HCT116 (cell line): ENCODE measurements around the gene SNPH. TPM values are rescaled to one million over a fixed set of nuclear protein-coding genes. Genes with fewer than 3 reads are reported as not detected.

Experiments used
- ATAC-seq: fragments of 200-7000 bp; cut with Tn5 transposase; 2 replicates; pipeline ENCODE4 v1.9.1; 2020; ENCODE audit warnings: mild to moderate bottlenecking, moderate library complexity
- BruUV-seq: library from RNA; stranded (reverse); fragments of 400-500 nt; replicated peaks from 2 replicates; lab custom pipeline; 2021; lab: Mats Ljungman, UMichigan
- CTCF ChIA-PET: fragments of 300-600 bp; sonication (Branson Sonifier 250); formaldehyde crosslinking; loops from one replicate; lab custom pipeline; 2021; ENCODE audit warnings: antibody characterized with exemption; lab: Charles Lee
- POLR2A ChIA-PET: fragments of 300-600, 350-600 bp; sonication (Branson Sonifier 250); formaldehyde crosslinking; loops from one replicate; lab custom pipeline; 2021; ENCODE audit warnings: antibody characterized with exemption; lab: Charles Lee
- RAD21 ChIA-PET, 2 experiments: fragments of 300-600 bp; sonication (Branson Sonifier 250); formaldehyde crosslinking; loops; one replicate each; lab custom pipeline; 2023; ENCODE audit warnings: low total read pairs in 2 of 2; ENCODE audit not compliant: uncharacterized antibody in 2 of 2, unreplicated experiment in 2 of 2, low non-redundant PET in 1 of 2; lab: Charles Lee
- DNase-seq: peaks from one replicate; pipeline ENCODE4 v3.0.0-alpha.2; 2010; ENCODE audit warnings: low read depth, low spot score
- H2AFZ ChIP-seq: fragments of 200-600 bp; shearing (Covaris generic), sonication (generic); 2 replicates; pipeline ENCODE4 v1.6.1; 2017; ENCODE audit warnings: low read depth, mixed run types, mixed read lengths, antibody characterized with exemption, low read length; ENCODE audit not compliant: poor library complexity, severe bottlenecking
- H3K27ac ChIP-seq: 2 replicates; pipeline ENCODE4 v1.5.1; 2012; ENCODE audit warnings: low read depth, low read length
- H3K27me3 ChIP-seq: fragments of 200-600 bp; sonication (generic); 2 replicates; pipeline ENCODE4 v1.6.1; 2016; ENCODE audit warnings: mixed run types, low read length, mixed read lengths; ENCODE audit not compliant: insufficient read depth
- H3K36me3 ChIP-seq, 2 experiments: fragments of 200-500 bp in 1 of 2; fragments of 200-600 bp in 1 of 2; sonication (Bioruptor generic) in 1 of 2; sonication (generic) in 1 of 2; 2 replicates each; pipeline versions ENCODE4 v1.5.1 to v1.6.1; 2014 to 2016; ENCODE audit warnings: low read length in 2 of 2, inconsistent platforms in 1 of 2, mixed read lengths in 1 of 2, mixed run types in 1 of 2; ENCODE audit not compliant: insufficient read depth in 2 of 2, control insufficient read depth in 1 of 2
- H3K4me1 ChIP-seq, 2 experiments: fragments of 200-600 bp in 1 of 2; sonication (generic) in 1 of 2; 2 replicates each; pipeline versions ENCODE4 v1.5.1 to v1.6.1; 2012 to 2017; ENCODE audit warnings: low read length in 2 of 2, inconsistent platforms in 1 of 2, mild to moderate bottlenecking in 1 of 2, mixed read lengths in 1 of 2, mixed run types in 1 of 2, moderate library complexity in 1 of 2; ENCODE audit not compliant: insufficient read depth in 2 of 2, control insufficient read depth in 1 of 2
- H3K4me2 ChIP-seq: fragments of 200-600 bp; sonication (generic); 2 replicates; pipeline ENCODE4 v1.6.1; 2017; ENCODE audit warnings: mixed run types, low read length, mixed read lengths
- H3K4me3 ChIP-seq, 2 experiments: fragments of 200-600 bp in 1 of 2; sonication (generic) in 1 of 2; replicated peaks in 1 of 2; 2 replicates each; pipeline ENCODE4 v1.5.1; 2011 to 2016; ENCODE audit warnings: low read length in 2 of 2, control low read depth in 1 of 2, low read depth in 1 of 2, mild to moderate bottlenecking in 1 of 2, mixed read lengths in 1 of 2, mixed run types in 1 of 2
- H3K79me2 ChIP-seq: fragments of 200-600 bp; sonication (generic); 2 replicates; pipeline ENCODE4 v1.6.1; 2017; ENCODE audit warnings: mild to moderate bottlenecking, mixed run types, low read length, moderate library complexity, mixed read lengths; ENCODE audit not compliant: insufficient read depth
- H3K9ac ChIP-seq: fragments of 200-600 bp; sonication (generic); 2 replicates; pipeline ENCODE4 v1.6.1; 2016; ENCODE audit warnings: low read length, mixed read lengths
- H3K9me2 ChIP-seq: fragments of 200-600 bp; sonication (generic), shearing (Covaris generic); 2 replicates; pipeline ENCODE4 v1.6.1; 2017; ENCODE audit warnings: mixed run types, mild to moderate bottlenecking, moderate library complexity; ENCODE audit not compliant: insufficient read depth
- H3K9me3 ChIP-seq, 2 experiments: fragments of 200-500 bp in 1 of 2; fragments of 200-600 bp in 1 of 2; sonication (Bioruptor generic) in 1 of 2; sonication (generic) in 1 of 2; 2 replicates each; pipeline ENCODE4 v1.6.1; 2014 to 2017; ENCODE audit warnings: low read length in 2 of 2, mixed read lengths in 2 of 2, inconsistent platforms in 1 of 2, low read depth in 1 of 2, mild to moderate bottlenecking in 1 of 2, mixed run types in 1 of 2, moderate library complexity in 1 of 2; ENCODE audit not compliant: control insufficient read depth in 1 of 2, insufficient read depth in 1 of 2
- H4K20me1 ChIP-seq: fragments of 200-600 bp; sonication (generic), shearing (Covaris generic); 2 replicates; pipeline ENCODE4 v1.6.1; 2017; ENCODE audit warnings: mixed run types, mild to moderate bottlenecking, moderate library complexity; ENCODE audit not compliant: insufficient read depth
- CEBPB ChIP-seq: IDR thresholded peaks from 2 replicates; pipeline ENCODE4 v1.6.1; 2012; ENCODE audit warnings: low read depth
- EGR1 ChIP-seq: IDR thresholded peaks from 2 replicates; pipeline ENCODE4 v1.6.1; 2012; ENCODE audit warnings: low read depth
- ELF1 ChIP-seq: IDR thresholded peaks from 2 replicates; pipeline ENCODE4 v1.6.1; 2012; ENCODE audit warnings: low read depth, borderline replicate concordance
- EZH2 ChIP-seq: fragments of 200-600 bp; sonication (generic); IDR thresholded peaks from 2 replicates; pipeline ENCODE4 v1.6.1; 2017; ENCODE audit warnings: antibody characterized with exemption, mixed run types
- FOSL1 ChIP-seq: IDR thresholded peaks from 2 replicates; pipeline ENCODE4 v1.6.1; 2012; ENCODE audit warnings: low read depth
- JUND ChIP-seq: IDR thresholded peaks from 2 replicates; pipeline ENCODE4 v1.6.1; 2012
- POLR2A ChIP-seq: IDR thresholded peaks from 2 replicates; pipeline ENCODE4 v1.7.0; 2011; ENCODE audit warnings: borderline replicate concordance; ENCODE audit not compliant: insufficient read depth, insufficient read length; ENCODE audit errors: extremely low read depth
- POLR2AphosphoS5 ChIP-seq: IDR thresholded peaks from 2 replicates; pipeline ENCODE4 v1.6.1; 2011; ENCODE audit warnings: mild to moderate bottlenecking, low read depth, low read length, moderate library complexity
- RAD21 ChIP-seq: IDR thresholded peaks from 2 replicates; pipeline ENCODE4 v1.6.1; 2012; ENCODE audit warnings: low read depth, mild to moderate bottlenecking
- SIN3A ChIP-seq: IDR thresholded peaks from 2 replicates; pipeline ENCODE4 v1.6.1; 2012; ENCODE audit warnings: low read depth
- SP1 ChIP-seq: IDR thresholded peaks from 2 replicates; pipeline ENCODE4 v1.6.1; 2012; ENCODE audit warnings: low read depth
- TCF7L2 ChIP-seq: IDR thresholded peaks from 2 replicates; pipeline ENCODE4 v1.7.0; 2011; ENCODE audit warnings: borderline replicate concordance, inconsistent platforms; ENCODE audit not compliant: insufficient read depth, insufficient read length; ENCODE audit errors: extremely low read depth
- YY1 ChIP-seq: IDR thresholded peaks from 2 replicates; pipeline ENCODE4 v1.6.1; 2011; ENCODE audit warnings: low read length, low read depth, moderate library complexity, mild to moderate bottlenecking; ENCODE audit not compliant: insufficient replicate concordance; ENCODE audit errors: extremely low read depth
- ZFX ChIP-seq: fragments of 450-650 bp; IDR thresholded peaks from 2 replicates; pipeline ENCODE4 v1.6.1; 2017
- ZNF274 ChIP-seq: fragments of 200-500 bp; sonication (Bioruptor generic); IDR thresholded peaks from 2 replicates; pipeline ENCODE4 v1.6.1; 2014; ENCODE audit warnings: mild to moderate bottlenecking, low read depth, low read length, inconsistent platforms
- intact Hi-C: fragments of 100-400 bp; cut with micrococcal nuclease; formaldehyde crosslinking; loops from 2 replicates; pipeline ENCODE4 v1.10.0; 2022
- total RNA-seq: library from RNA; stranded (reverse); gene quantifications from one replicate; pipeline ENCODE4 v1.2.1, GENCODE V29; 2021; ENCODE audit not compliant: unreplicated experiment
- TF ChIP-seq, protein P1 (sequence below), 3 experiments: fragments of 200-600 bp in 1 of 3; sonication (generic) in 1 of 3; IDR thresholded peaks in 2 of 3; conservative IDR thresholded peaks in 1 of 3; 2 replicates each; pipeline ENCODE4 v1.5.1; 2012 to 2017; ENCODE audit warnings: low read depth in 2 of 3, low read length in 2 of 3, antibody characterized with exemption in 1 of 3, borderline replicate concordance in 1 of 3, control low read depth in 1 of 3, mild to moderate bottlenecking in 1 of 3, mixed read lengths in 1 of 3, mixed run types in 1 of 3, moderate library complexity in 1 of 3; ENCODE audit not compliant: insufficient read depth in 1 of 3
- TF ChIP-seq, protein P2 (sequence below): IDR thresholded peaks from 2 replicates; pipeline ENCODE4 v1.6.1; 2012

SNPH gene
- total RNA-seq, 1 experiment from 2014 or later = 3.2 TPM

GRCh38 chr20:1322511-1323245 lies 56.6 kb downstream of the SNPH start (continued):
- no peak for TF ChIP-seq SP1

DNA sequence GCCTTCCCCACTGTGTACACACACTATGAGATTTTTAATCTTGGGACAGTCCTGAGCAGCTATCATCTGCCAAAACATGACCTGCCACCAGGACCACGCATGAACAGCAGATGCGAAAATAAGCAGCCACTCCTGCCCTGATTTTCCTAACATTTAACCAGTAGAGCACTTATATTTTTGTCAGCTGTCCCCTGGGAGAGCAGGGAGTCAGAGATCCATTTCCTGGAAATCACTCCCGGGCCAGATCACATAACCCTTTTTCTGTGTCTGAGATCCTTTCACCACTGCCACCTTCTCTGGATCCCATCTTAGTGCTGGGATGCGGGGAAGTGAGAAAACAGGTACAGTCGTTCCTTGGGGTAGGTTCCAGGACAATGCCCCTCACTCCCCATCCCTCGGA lies 57.2 kb downstream of the SNPH start:
- no peaks in the 10 kb centered on the region for H3K9me2 ChIP-seq
- H3K4me1 ChIP-seq = peaks cover 18 to 38% of the 10 kb centered on the region in 2 experiments
- TF ChIP-seq TCF7L2 (no peak), RAD21 (no peak), FOSL1 (no peak), SIN3A (no peak), EZH2 (no peak), POLR2AphosphoS5 (no peak), CEBPB (no peak), ZNF274 (no peak), ZFX (no peak), ELF1 (no peak), EGR1 (no peak), POLR2A (no peak), SP1 (no peak), YY1 (no peak), JUND (no peak)
- TF ChIP-seq, protein P1, sequence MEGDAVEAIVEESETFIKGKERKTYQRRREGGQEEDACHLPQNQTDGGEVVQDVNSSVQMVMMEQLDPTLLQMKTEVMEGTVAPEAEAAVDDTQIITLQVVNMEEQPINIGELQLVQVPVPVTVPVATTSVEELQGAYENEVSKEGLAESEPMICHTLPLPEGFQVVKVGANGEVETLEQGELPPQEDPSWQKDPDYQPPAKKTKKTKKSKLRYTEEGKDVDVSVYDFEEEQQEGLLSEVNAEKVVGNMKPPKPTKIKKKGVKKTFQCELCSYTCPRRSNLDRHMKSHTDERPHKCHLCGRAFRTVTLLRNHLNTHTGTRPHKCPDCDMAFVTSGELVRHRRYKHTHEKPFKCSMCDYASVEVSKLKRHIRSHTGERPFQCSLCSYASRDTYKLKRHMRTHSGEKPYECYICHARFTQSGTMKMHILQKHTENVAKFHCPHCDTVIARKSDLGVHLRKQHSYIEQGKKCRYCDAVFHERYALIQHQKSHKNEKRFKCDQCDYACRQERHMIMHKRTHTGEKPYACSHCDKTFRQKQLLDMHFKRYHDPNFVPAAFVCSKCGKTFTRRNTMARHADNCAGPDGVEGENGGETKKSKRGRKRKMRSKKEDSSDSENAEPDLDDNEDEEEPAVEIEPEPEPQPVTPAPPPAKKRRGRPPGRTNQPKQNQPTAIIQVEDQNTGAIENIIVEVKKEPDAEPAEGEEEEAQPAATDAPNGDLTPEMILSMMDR (IDR thresholded peaks at IDR 0.05 in 2 of 3, conservative IDR thresholded peaks at IDR 0.05 in 1 of 3; ENCODE audit: borderline replicate concordance in 1 of 3, insufficient read depth in 1 of 3, low read depth in 2 of 3, low read length in 2 of 3) = no peak
- TF ChIP-seq, protein P2, sequence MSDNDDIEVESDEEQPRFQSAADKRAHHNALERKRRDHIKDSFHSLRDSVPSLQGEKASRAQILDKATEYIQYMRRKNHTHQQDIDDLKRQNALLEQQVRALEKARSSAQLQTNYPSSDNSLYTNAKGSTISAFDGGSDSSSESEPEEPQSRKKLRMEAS = no peak
- TF ChIP-seq, all 23 proteins: peak for 0
- POLR2A ChIA-PET = no interaction called here
- Histone ChIP-seq H3K9me3 (no peaks in the 10 kb centered on the region), H3K9ac (no peak overlapping the region), H3K4me3 (no peak overlapping the region), H3K4me2 (no peak overlapping the region), H4K20me1 (no peaks in the 10 kb centered on the region), H3K79me2 (peaks cover 31% of the 10 kb centered on the region), H3K27me3 (no peaks in the 10 kb centered on the region), H3K27ac (no peak overlapping the region), H2AFZ (no peak overlapping the region), H3K36me3 (no peaks in the 10 kb centered on the region)
- CTCF ChIA-PET = no interaction called here
- DNase-seq = no peak
- RAD21 ChIA-PET = no interaction called here
- no TSS peak for BruUV-seq
- no peak for ATAC-seq
- intact Hi-C loops = no loop called here
